HepG2 (cell line): Measurements from ENCODE around the gene IGFLR1. TPM values are rescaled to one million over a fixed set of nuclear protein-coding genes. Genes with fewer than 3 reads are reported as not detected.

Experiments used
- ATRX ChIP-seq: sonication (generic); formaldehyde crosslinking; IDR thresholded peaks from 2 replicates; pipeline ENCODE4 v1.4.0; 2020; ENCODE audit warnings: missing genetic modification reagents, borderline replicate concordance
- ELF1 ChIP-seq: sonication (generic); formaldehyde crosslinking; IDR thresholded peaks from 2 replicates; pipeline ENCODE4 v1.4.0; 2020; ENCODE audit warnings: missing genetic modification reagents
- HMG20A ChIP-seq: IDR thresholded peaks from 2 replicates; pipeline ENCODE4 v1.6.1; 2016; ENCODE audit warnings: borderline replicate concordance
- KAT8 ChIP-seq: IDR thresholded peaks from 2 replicates; pipeline ENCODE4 v1.6.1; 2016; ENCODE audit warnings: missing genetic modification reagents, missing compliant biosample characterization
- KDM2A ChIP-seq: sonication (generic); formaldehyde crosslinking; IDR thresholded peaks from 2 replicates; pipeline ENCODE4 v1.4.0; 2020; ENCODE audit warnings: low read depth, missing genetic modification reagents, borderline replicate concordance
- NAIF1 ChIP-seq: sonication (generic); formaldehyde crosslinking; IDR thresholded peaks from 2 replicates; pipeline ENCODE4 v1.5.0; 2020; ENCODE audit warnings: mild to moderate bottlenecking, missing genetic modification reagents, borderline replicate concordance
- NR2F1 ChIP-seq, 2 experiments: fragments of 450-650 bp in 1 of 2; formaldehyde crosslinking in 1 of 2; IDR thresholded peaks; 2 replicates each; pipeline versions ENCODE4 v1.5.0 to v1.6.1; 2016 to 2020; ENCODE audit warnings: mild to moderate bottlenecking in 1 of 2, missing compliant biosample characterization in 1 of 2, missing genetic modification reagents in 1 of 2, moderate library complexity in 1 of 2
- RFX3 ChIP-seq: IDR thresholded peaks from 2 replicates; pipeline ENCODE4 v1.6.1; 2016; ENCODE audit warnings: missing biosample characterization, missing genetic modification reagents
- SKIL ChIP-seq: sonication (generic); formaldehyde crosslinking; IDR thresholded peaks from 2 replicates; pipeline ENCODE4 v1.8.0; 2022; ENCODE audit warnings: missing genetic modification reagents, mild to moderate bottlenecking, moderate library complexity, borderline replicate concordance
- SP140L ChIP-seq: sonication (generic); formaldehyde crosslinking; IDR thresholded peaks from 2 replicates; pipeline ENCODE4 v1.4.0; 2020; ENCODE audit warnings: missing genetic modification reagents, borderline replicate concordance
- STAG1 ChIP-seq: sonication (generic); formaldehyde crosslinking; IDR thresholded peaks from 2 replicates; pipeline ENCODE4 v1.4.0; 2020; ENCODE audit warnings: missing genetic modification reagents
- TFAP4 ChIP-seq: sonication (generic); IDR thresholded peaks from 2 replicates; pipeline ENCODE4 v1.6.1; 2016; ENCODE audit warnings: low read depth, borderline replicate concordance
- ZBTB43 ChIP-seq: sonication (generic); formaldehyde crosslinking; conservative IDR thresholded peaks from 2 replicates; pipeline ENCODE4 v1.4.0; 2020; ENCODE audit warnings: missing genetic modification reagents
- ZNF335 ChIP-seq: sonication (generic); formaldehyde crosslinking; IDR thresholded peaks from 2 replicates; pipeline ENCODE4 v1.4.0; 2020; ENCODE audit warnings: missing genetic modification reagents
- ZNF496 ChIP-seq: sonication (generic); formaldehyde crosslinking; IDR thresholded peaks from 2 replicates; pipeline ENCODE4 v1.8.1; 2023; ENCODE audit warnings: mild to moderate bottlenecking, moderate library complexity, missing genetic modification reagents; ENCODE audit not compliant: insufficient replicate concordance
- ZNF598 ChIP-seq: sonication (generic); formaldehyde crosslinking; IDR thresholded peaks from 2 replicates; pipeline ENCODE4 v1.5.1; 2020; ENCODE audit warnings: mild to moderate bottlenecking, missing genetic modification reagents, borderline replicate concordance
- ZNF614 ChIP-seq: IDR thresholded peaks from 2 replicates; pipeline ENCODE4 v1.6.1; 2018; ENCODE audit warnings: missing biosample characterization, missing genetic modification reagents, inconsistent platforms, borderline replicate concordance
- polyA plus RNA-seq, 8 experiments: library from polyadenylated mRNA; depleted of rRNA in 3 of 8; stranded (reverse) in 7 of 8; unstranded in 1 of 8; fragments of >200 nt; fragmentation: Illumina TruSeq in 4 of 8; extraction: Trizol in 4 of 8; gene quantifications; 2 replicates each; pipeline versions ENCODE4 v1.2.1 to v1.2.3, GENCODE V29; 2011 to 2016; ENCODE audit warnings: low read depth in 4 of 8, missing spikeins in 1 of 8, mixed read lengths in 1 of 8; ENCODE audit not compliant: insufficient read depth in 1 of 8
- total RNA-seq, 5 experiments: library from RNA; depleted of rRNA; stranded (reverse); fragments of >200 nt; fragmentation: Illumina TruSeq; extraction: Trizol; gene quantifications; 2 replicates each; pipeline ENCODE4 v1.2.3, GENCODE V29; 2016; ENCODE audit warnings: low read depth in 1 of 5
- TF ChIP-seq, protein P1 (sequence below): sonication (generic); formaldehyde crosslinking; IDR thresholded peaks from 2 replicates; pipeline ENCODE4 v1.5.0; 2020; ENCODE audit warnings: mild to moderate bottlenecking, missing genetic modification reagents, moderate library complexity
- TF ChIP-seq, protein P2 (sequence below): sonication (generic); formaldehyde crosslinking; IDR thresholded peaks from 2 replicates; pipeline ENCODE4 v1.5.0; 2020; ENCODE audit warnings: mild to moderate bottlenecking, missing genetic modification reagents
- TF ChIP-seq, protein P3 (sequence below): sonication (generic); formaldehyde crosslinking; IDR thresholded peaks from 2 replicates; pipeline ENCODE4 v1.8.0; 2022; ENCODE audit warnings: missing genetic modification reagents, mild to moderate bottlenecking, borderline replicate concordance

IGFLR1 gene
- total and polyA plus RNA-seq, 2 of the 13 experiments (the other 11 are each of a cell fraction or from before 2014, with no cell fraction given): 5.4 to 8.9 TPM

- no peak for TF ChIP-seq ZBTB43 (CRISPR knock-in tag)
- TF ChIP-seq ELF1 (CRISPR knock-in tag): no peak
- no peak for TF ChIP-seq RFX3 (CRISPR knock-in tag)
- no peak for TF ChIP-seq KAT8 (CRISPR knock-in tag)
- TF ChIP-seq ATRX: no peak
- no peak for TF ChIP-seq TFAP4
- TF ChIP-seq ZNF496 (CRISPR knock-in tag): no peak
- TF ChIP-seq, protein P1, sequence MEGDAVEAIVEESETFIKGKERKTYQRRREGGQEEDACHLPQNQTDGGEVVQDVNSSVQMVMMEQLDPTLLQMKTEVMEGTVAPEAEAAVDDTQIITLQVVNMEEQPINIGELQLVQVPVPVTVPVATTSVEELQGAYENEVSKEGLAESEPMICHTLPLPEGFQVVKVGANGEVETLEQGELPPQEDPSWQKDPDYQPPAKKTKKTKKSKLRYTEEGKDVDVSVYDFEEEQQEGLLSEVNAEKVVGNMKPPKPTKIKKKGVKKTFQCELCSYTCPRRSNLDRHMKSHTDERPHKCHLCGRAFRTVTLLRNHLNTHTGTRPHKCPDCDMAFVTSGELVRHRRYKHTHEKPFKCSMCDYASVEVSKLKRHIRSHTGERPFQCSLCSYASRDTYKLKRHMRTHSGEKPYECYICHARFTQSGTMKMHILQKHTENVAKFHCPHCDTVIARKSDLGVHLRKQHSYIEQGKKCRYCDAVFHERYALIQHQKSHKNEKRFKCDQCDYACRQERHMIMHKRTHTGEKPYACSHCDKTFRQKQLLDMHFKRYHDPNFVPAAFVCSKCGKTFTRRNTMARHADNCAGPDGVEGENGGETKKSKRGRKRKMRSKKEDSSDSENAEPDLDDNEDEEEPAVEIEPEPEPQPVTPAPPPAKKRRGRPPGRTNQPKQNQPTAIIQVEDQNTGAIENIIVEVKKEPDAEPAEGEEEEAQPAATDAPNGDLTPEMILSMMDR (CRISPR knock-in tag): no peak
- TF ChIP-seq STAG1 (CRISPR knock-in tag): no peak
- no peak for TF ChIP-seq NR2F1 (CRISPR knock-in tag; IDR thresholded peaks at IDR 0.05)
- no peak for TF ChIP-seq NAIF1 (CRISPR knock-in tag)
- no peak for TF ChIP-seq ZNF335 (CRISPR knock-in tag)
- TF ChIP-seq, protein P2, sequence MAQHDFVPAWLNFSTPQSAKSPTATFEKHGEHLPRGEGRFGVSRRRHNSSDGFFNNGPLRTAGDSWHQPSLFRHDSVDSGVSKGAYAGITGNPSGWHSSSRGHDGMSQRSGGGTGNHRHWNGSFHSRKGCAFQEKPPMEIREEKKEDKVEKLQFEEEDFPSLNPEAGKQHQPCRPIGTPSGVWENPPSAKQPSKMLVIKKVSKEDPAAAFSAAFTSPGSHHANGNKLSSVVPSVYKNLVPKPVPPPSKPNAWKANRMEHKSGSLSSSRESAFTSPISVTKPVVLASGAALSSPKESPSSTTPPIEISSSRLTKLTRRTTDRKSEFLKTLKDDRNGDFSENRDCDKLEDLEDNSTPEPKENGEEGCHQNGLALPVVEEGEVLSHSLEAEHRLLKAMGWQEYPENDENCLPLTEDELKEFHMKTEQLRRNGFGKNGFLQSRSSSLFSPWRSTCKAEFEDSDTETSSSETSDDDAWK (CRISPR knock-in tag): no peak
- no peak for TF ChIP-seq ZNF598 (CRISPR knock-in tag)
- TF ChIP-seq, protein P3, sequence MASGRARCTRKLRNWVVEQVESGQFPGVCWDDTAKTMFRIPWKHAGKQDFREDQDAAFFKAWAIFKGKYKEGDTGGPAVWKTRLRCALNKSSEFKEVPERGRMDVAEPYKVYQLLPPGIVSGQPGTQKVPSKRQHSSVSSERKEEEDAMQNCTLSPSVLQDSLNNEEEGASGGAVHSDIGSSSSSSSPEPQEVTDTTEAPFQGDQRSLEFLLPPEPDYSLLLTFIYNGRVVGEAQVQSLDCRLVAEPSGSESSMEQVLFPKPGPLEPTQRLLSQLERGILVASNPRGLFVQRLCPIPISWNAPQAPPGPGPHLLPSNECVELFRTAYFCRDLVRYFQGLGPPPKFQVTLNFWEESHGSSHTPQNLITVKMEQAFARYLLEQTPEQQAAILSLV (CRISPR knock-in tag): no peak
- TF ChIP-seq ZNF614: no peak
- TF ChIP-seq KDM2A (CRISPR knock-in tag): 0 out of 2 replicates have a peak, but pooled peaks have one; percentile 17
- no peak for TF ChIP-seq SP140L (CRISPR knock-in tag)
- TF ChIP-seq SKIL: no peak
- TF ChIP-seq HMG20A (CRISPR knock-in tag): no peak
Observed at GRCh38 chr19:35775298-35776101, 33.2 kb upstream of the IGFLR1 start, which contains the start of gene ARHGAP33 (continued).
